Activated B cell treated with CpG ODN at 0.5 μM for 24 hours (primary cell): ENCODE results near the gene SYNDIG1. TPM values are rescaled to one million over a fixed set of nuclear protein-coding genes. Genes with fewer than 3 reads are reported as not detected.

ENCODE experiments used
- ATAC-seq: fragments of 200-7000 bp; cut with Tn5 transposase; one replicate; pipeline ENCODE4 v1.10.0; 2021; ENCODE audit warnings: low read depth, mild to moderate bottlenecking, moderate library complexity
- CTCF ChIA-PET: fragments of 350-600 bp; sonication (Branson Sonifier 250); formaldehyde crosslinking; loops from one replicate; lab custom pipeline; 2021; ENCODE audit warnings: antibody characterized with exemption; lab: Charles Lee
- POLR2A ChIA-PET: fragments of 350-600 bp; sonication (Branson Sonifier 250); formaldehyde crosslinking; loops from one replicate; lab custom pipeline; 2021; ENCODE audit warnings: antibody characterized with exemption; lab: Charles Lee
- DNase-seq: peaks from one replicate; pipeline ENCODE4 v3.0.0; 2022
- H3K27ac Mint-ChIP-seq: one replicate; pipeline ENCODE4 v1.8.0; 2020; ENCODE audit warnings: mixed read lengths
- H3K27me3 Mint-ChIP-seq: one replicate; pipeline ENCODE4 v1.8.0; 2021; ENCODE audit warnings: mixed read lengths
- H3K36me3 Mint-ChIP-seq: one replicate; pipeline ENCODE4 v1.8.0; 2021; ENCODE audit warnings: low read depth, mixed read lengths
- H3K4me1 Mint-ChIP-seq: one replicate; pipeline ENCODE4 v1.8.0; 2021; ENCODE audit warnings: mixed read lengths
- H3K4me3 Mint-ChIP-seq: one replicate; pipeline ENCODE4 v1.8.0; 2020; ENCODE audit warnings: mild to moderate bottlenecking, mixed read lengths
- H3K9me3 Mint-ChIP-seq: one replicate; pipeline ENCODE4 v1.8.0; 2020; ENCODE audit warnings: mixed read lengths
- CTCF ChIP-seq: fragments of 200-600 bp; IDR thresholded peaks from one replicate; pipeline ENCODE4 v1.8.0; 2022; ENCODE audit warnings: antibody characterized with exemption, mild to moderate bottlenecking
- intact Hi-C: fragments of 100-400 bp; cut with micrococcal nuclease; formaldehyde crosslinking; loops from one replicate; pipeline ENCODE4 v1.15.1; 2024
- total RNA-seq: library from RNA; stranded (reverse); gene quantifications from 2 replicates; pipeline ENCODE4 v1.2.3, GENCODE V29; 2022

The SYNDIG1 gene
- total RNA-seq, 1 donor from 2014 or later = not detected

GRCh38 chr20:24423390-24424313 lies 45.8 kb upstream of the SYNDIG1 start:
- TF ChIP-seq CTCF = no peak
- H3K4me3 Mint-ChIP-seq = no peak overlapping the region
- peaks cover 5% of the 10 kb centered on the region for H3K9me3 Mint-ChIP-seq
- POLR2A ChIA-PET = no interaction called here
- CTCF ChIA-PET = no interaction called here
- peaks cover 7% of the 10 kb centered on the region for H3K27me3 Mint-ChIP-seq
- DNase-seq (no peak), ATAC-seq (no peak)
- H3K4me1 Mint-ChIP-seq = no peaks in the 10 kb centered on the region
- intact Hi-C loops = no loop called here
- no peak overlapping the region for H3K27ac Mint-ChIP-seq
- no peaks in the 10 kb centered on the region for H3K36me3 Mint-ChIP-seq

GRCh38 chr20:24425523-24426135 lies 43.8 kb upstream of the SYNDIG1 start:
- no peaks in the 10 kb centered on the region for H3K4me1 Mint-ChIP-seq
- H3K27me3 Mint-ChIP-seq = peaks cover 10% of the 10 kb centered on the region
- ChIA-PET CTCF (no interaction called here), POLR2A (no interaction called here)
- no peak overlapping the region for H3K27ac Mint-ChIP-seq
- H3K9me3 Mint-ChIP-seq = peaks cover 5% of the 10 kb centered on the region
- intact Hi-C loops = no loop called here
- no peak overlapping the region for H3K4me3 Mint-ChIP-seq
- DNase-seq (no peak), ATAC-seq (no peak)
- no peaks in the 10 kb centered on the region for H3K36me3 Mint-ChIP-seq
- no peak for TF ChIP-seq CTCF

GRCh38 chr20:24431279-24432045 lies 38.0 kb upstream of the SYNDIG1 start:
- Mint-ChIP-seq H3K9me3 (peaks cover 5% of the 10 kb centered on the region), H3K36me3 (no peaks in the 10 kb centered on the region), H3K4me1 (no peaks in the 10 kb centered on the region), H3K4me3 (no peak overlapping the region), H3K27ac (no peak overlapping the region), H3K27me3 (peaks cover 8% of the 10 kb centered on the region)
- CTCF ChIA-PET = no interaction called here
- no peak for DNase-seq
- intact Hi-C loops = no loop called here
- POLR2A ChIA-PET = no interaction called here
- no peak for ATAC-seq
- no peak for TF ChIP-seq CTCF

GRCh38 chr20:24432046-24432442 lies 37.4 kb upstream of the SYNDIG1 start:
- ChIA-PET CTCF (no interaction called here), POLR2A (no interaction called here)
- no peak for DNase-seq
- TF ChIP-seq CTCF = no peak
- Mint-ChIP-seq H3K9me3 (peaks cover 5% of the 10 kb centered on the region), H3K27me3 (peaks cover 8% of the 10 kb centered on the region), H3K4me1 (no peaks in the 10 kb centered on the region), H3K27ac (no peak overlapping the region), H3K36me3 (no peaks in the 10 kb centered on the region), H3K4me3 (no peak overlapping the region)
- intact Hi-C loops = no loop called here
- no peak for ATAC-seq

GRCh38 chr20:24436160-24436559 lies 33.3 kb upstream of the SYNDIG1 start:
- Mint-ChIP-seq H3K4me1 (no peaks in the 10 kb centered on the region), H3K4me3 (no peak overlapping the region), H3K27ac (no peak overlapping the region), H3K9me3 (no peaks in the 10 kb centered on the region), H3K27me3 (peaks cover 5% of the 10 kb centered on the region), H3K36me3 (no peaks in the 10 kb centered on the region)
- no peak for TF ChIP-seq CTCF
- ChIA-PET POLR2A (no interaction called here), CTCF (no interaction called here)
- ATAC-seq (no peak), DNase-seq (no peak)
- intact Hi-C loops = no loop called here
